A549 (cell line): ENCODE results near the gene CDC14A.

Source experiments
- CTCF ChIP-seq: fragments of >200 bp; sonication (Bioruptor Twin); formaldehyde crosslinking; IDR thresholded peaks from 3 replicates; pipeline ENCODE4 v1.5.1; 2016
- MAZ ChIP-seq: fragments of 150-350 bp; IDR thresholded peaks from 2 replicates; pipeline ENCODE4 v1.6.1; 2014; ENCODE audit warnings: antibody characterized with exemption, low read depth, low read length, borderline replicate concordance
- MYC ChIP-seq: IDR thresholded peaks from 2 replicates; pipeline ENCODE4 v1.6.1; 2012; ENCODE audit warnings: mild to moderate bottlenecking, inconsistent platforms, low read length, improper control_type of control experiment, borderline replicate concordance
- PHF8 ChIP-seq: fragments of 200-600 bp; sonication (generic); IDR thresholded peaks from 2 replicates; pipeline ENCODE4 v1.6.1; 2016; ENCODE audit warnings: low read depth, mild to moderate bottlenecking, antibody characterized with exemption, moderate library complexity, borderline replicate concordance
- POLR2A ChIP-seq: IDR thresholded peaks from 2 replicates; pipeline ENCODE4 v1.6.1; 2012; ENCODE audit warnings: mild to moderate bottlenecking, low read length
- RAD21 ChIP-seq, 2 experiments: fragments of >200 bp in 1 of 2; sonication (Bioruptor Twin) in 1 of 2; formaldehyde crosslinking in 1 of 2; IDR thresholded peaks in 1 of 2; conservative IDR thresholded peaks in 1 of 2; 2 replicates in 1 of 2; 3 replicates in 1 of 2; pipeline ENCODE4 v1.6.1; 2012 to 2018; ENCODE audit warnings: inconsistent platforms in 1 of 2
- RFX5 ChIP-seq: fragments of 450-650 bp; IDR thresholded peaks from 2 replicates; pipeline ENCODE4 v1.7.1; 2014; ENCODE audit warnings: antibody characterized with exemption, mild to moderate bottlenecking, moderate library complexity
- TP53 ChIP-seq: fragments of 250-450 bp; sonication (Bioruptor Pico); IDR thresholded peaks from 2 replicates; pipeline ENCODE4 v1.5.0; 2021; ENCODE audit warnings: mild to moderate bottlenecking, moderate library complexity
- ZC3H11A ChIP-seq: fragments of 450-650 bp; IDR thresholded peaks from 2 replicates; pipeline ENCODE4 v1.6.1; 2014; ENCODE audit warnings: antibody characterized with exemption, mild to moderate bottlenecking

GRCh38 chr1:100448366-100448765, 96.1 kb downstream of the CDC14A start:
- TF ChIP-seq POLR2A (no peak), PHF8 (no peak), RFX5 (no peak), MYC (no peak), CTCF (no peak), MAZ (no peak), TP53 (CRISPR knock-in tag) (no peak), ZC3H11A (no peak), RAD21 (conservative IDR thresholded peaks at IDR 0.05 in 1 of 2, IDR thresholded peaks at IDR 0.05 in 1 of 2) (no peak)
